Type B pancreatic cell (in vitro differentiated cells): ENCODE measurements around the gene MT1A. TPM values are rescaled to one million over a fixed set of nuclear protein-coding genes. Genes with fewer than 3 reads are reported as not detected.
"Not testable (repeated sequence)": the region's sequence is repeated elsewhere in the genome, so short reads cannot be mapped to it uniquely, and the experiment has no call there.

Experiments used
- DNase-seq: peaks from one replicate; pipeline ENCODE4 v3.0.0; 2021; ENCODE audit warnings: mixed read lengths; ENCODE audit not compliant: unreplicated experiment; ENCODE audit errors: extremely low spot score
- H3K27ac Mint-ChIP-seq: 2 replicates; pipeline ENCODE4 v1.8.0; 2021; ENCODE audit warnings: mild to moderate bottlenecking, mixed read lengths
- H3K27me3 Mint-ChIP-seq: 2 replicates; pipeline ENCODE4 v1.8.0; 2021; ENCODE audit warnings: mixed read lengths
- H3K36me3 Mint-ChIP-seq: 2 replicates; pipeline ENCODE4 v1.8.0; 2021; ENCODE audit warnings: mixed read lengths
- H3K4me1 Mint-ChIP-seq: one replicate; pipeline ENCODE4 v1.8.0; 2021; ENCODE audit warnings: mixed read lengths; ENCODE audit not compliant: unreplicated experiment
- H3K4me3 Mint-ChIP-seq: 2 replicates; pipeline ENCODE4 v1.8.0; 2021; ENCODE audit warnings: mild to moderate bottlenecking, mixed read lengths
- H3K9me3 Mint-ChIP-seq: 2 replicates; pipeline ENCODE4 v1.8.0; 2021; ENCODE audit warnings: mixed read lengths
- total RNA-seq: library from RNA; stranded (reverse); gene quantifications from 2 replicates; pipeline ENCODE4 v1.2.1, GENCODE V29; 2021; ENCODE audit warnings: low replicate concordance
- TF ChIP-seq, protein P1 (sequence below): fragments of 200-600 bp; sonication (generic); conservative IDR thresholded peaks from 2 replicates; pipeline ENCODE4 v1.5.0; 2021; ENCODE audit warnings: antibody characterized with exemption, mild to moderate bottlenecking

Gene MT1A
- total RNA-seq, 1 donor from 2014 or later: not detected

DNA sequence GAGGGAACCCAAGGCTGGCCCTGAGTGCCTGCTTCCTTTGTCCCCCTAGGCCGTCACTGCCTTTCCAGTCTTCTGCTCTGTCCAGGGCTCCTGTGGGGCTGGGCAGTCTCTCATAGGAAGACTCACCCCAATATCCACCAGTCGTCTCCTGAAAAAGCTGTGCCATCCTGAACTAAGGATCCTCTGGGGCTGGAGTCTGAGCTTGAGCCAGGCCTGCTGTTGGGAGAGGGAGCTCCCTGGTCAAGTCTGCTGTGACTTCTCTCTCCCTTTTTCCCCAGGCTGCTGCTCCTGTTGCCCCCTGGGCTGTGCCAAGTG lies 32.1 kb downstream of the MT1A start:
- no peak overlapping the region for H3K27ac Mint-ChIP-seq
- TF ChIP-seq, protein P1, sequence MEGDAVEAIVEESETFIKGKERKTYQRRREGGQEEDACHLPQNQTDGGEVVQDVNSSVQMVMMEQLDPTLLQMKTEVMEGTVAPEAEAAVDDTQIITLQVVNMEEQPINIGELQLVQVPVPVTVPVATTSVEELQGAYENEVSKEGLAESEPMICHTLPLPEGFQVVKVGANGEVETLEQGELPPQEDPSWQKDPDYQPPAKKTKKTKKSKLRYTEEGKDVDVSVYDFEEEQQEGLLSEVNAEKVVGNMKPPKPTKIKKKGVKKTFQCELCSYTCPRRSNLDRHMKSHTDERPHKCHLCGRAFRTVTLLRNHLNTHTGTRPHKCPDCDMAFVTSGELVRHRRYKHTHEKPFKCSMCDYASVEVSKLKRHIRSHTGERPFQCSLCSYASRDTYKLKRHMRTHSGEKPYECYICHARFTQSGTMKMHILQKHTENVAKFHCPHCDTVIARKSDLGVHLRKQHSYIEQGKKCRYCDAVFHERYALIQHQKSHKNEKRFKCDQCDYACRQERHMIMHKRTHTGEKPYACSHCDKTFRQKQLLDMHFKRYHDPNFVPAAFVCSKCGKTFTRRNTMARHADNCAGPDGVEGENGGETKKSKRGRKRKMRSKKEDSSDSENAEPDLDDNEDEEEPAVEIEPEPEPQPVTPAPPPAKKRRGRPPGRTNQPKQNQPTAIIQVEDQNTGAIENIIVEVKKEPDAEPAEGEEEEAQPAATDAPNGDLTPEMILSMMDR: no peak
- no peak for DNase-seq
- no peaks in the 10 kb centered on the region for H3K9me3 Mint-ChIP-seq
- peaks cover 100% of the 10 kb centered on the region for H3K27me3 Mint-ChIP-seq
- H3K4me3 Mint-ChIP-seq: no peak overlapping the region
- H3K36me3 Mint-ChIP-seq: no peaks in the 10 kb centered on the region
- peaks cover 3% of the 10 kb centered on the region for H3K4me1 Mint-ChIP-seq

DNA sequence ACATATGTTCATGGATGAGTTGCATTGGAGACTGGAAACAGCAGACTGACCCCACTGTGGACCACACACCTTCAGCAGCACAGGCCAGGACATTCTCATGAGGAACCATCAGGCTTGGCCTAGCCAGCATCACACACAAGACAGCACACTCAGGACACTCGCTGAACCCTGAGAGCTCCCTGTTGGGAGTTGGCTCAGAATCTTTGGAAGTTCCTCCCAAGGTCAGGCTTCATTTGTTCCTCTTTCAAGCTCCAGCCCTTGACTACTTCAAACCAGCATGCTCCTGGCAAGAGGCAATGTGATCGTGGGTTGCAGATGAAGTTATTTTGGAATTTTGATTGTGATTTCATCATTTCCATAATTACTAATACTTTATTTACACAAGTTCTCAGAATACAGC lies 33.2 kb downstream of the MT1A start:
- not testable (repeated sequence) for DNase-seq, H3K4me3 Mint-ChIP-seq, H3K4me1 Mint-ChIP-seq, H3K36me3 Mint-ChIP-seq, H3K27ac Mint-ChIP-seq, H3K9me3 Mint-ChIP-seq
- H3K27me3 Mint-ChIP-seq: peaks cover 99% of the 10 kb centered on the region

DNA sequence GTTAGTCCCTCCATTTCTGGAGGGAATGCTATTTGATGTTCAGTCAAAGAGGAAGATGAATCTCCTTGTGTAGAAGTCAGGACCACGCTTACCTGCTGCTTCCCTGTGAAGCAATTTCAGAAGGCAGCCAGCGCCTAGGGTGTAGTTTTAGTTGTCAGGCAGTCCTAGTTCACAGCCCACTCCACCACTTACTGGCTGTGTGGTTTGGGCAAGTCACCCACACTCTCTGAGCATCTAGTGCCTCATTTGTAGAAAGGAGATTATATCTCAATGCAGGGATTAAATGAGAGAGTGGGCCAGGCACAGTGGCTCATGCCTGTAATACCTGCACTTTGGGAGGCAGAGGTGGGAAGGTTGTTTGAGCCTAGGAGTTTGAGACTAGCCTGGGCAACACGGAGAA lies 33.7 kb downstream of the MT1A start:
- not testable (repeated sequence) for H3K9me3 Mint-ChIP-seq, H3K4me3 Mint-ChIP-seq, H3K27ac Mint-ChIP-seq, DNase-seq, H3K4me1 Mint-ChIP-seq, H3K36me3 Mint-ChIP-seq
- H3K27me3 Mint-ChIP-seq: peaks cover 99% of the 10 kb centered on the region

DNA sequence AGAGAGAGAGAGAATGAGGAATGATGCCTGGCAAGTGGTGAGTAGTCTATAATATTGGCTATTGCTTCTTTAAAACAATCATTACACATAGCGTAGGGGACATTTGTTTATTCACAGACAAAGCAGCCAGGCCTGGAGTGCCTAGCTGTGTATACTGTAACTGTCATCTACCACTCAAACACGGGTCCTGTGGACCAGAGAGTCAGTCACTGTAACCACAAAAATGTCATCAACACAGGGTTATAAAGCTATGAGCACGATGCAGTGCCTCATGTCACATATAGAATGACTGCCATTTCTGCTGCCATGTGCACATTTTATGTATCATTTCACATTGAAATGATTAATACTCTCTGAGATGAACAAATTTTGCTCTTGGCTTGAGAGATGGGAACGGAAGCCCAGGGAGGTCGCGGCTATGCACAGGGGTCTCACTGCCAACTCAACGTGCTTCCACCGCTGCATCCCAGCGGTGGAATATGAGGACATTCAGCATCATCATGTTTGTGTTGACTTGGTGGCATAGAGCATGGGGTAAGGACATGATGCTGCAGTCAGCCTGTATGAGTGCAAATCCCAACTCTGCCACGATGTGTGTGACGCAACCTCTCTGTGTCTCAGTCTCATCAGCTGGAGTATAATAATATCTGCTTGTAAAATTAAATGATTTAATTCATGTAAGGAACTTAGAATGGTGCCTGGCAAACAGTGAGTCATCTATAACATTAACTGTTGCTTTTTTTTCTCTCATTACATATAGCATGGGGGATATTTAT lies 34.5 kb downstream of the MT1A start:
- Mint-ChIP-seq H3K36me3 (no peaks in the 10 kb centered on the region), H3K4me3 (no peak overlapping the region), H3K4me1 (peaks cover 3% of the 10 kb centered on the region), H3K9me3 (no peaks in the 10 kb centered on the region), H3K27me3 (peaks cover 99% of the 10 kb centered on the region), H3K27ac (no peak overlapping the region)
- DNase-seq: no peak
- TF ChIP-seq, protein P1: no peak

DNA sequence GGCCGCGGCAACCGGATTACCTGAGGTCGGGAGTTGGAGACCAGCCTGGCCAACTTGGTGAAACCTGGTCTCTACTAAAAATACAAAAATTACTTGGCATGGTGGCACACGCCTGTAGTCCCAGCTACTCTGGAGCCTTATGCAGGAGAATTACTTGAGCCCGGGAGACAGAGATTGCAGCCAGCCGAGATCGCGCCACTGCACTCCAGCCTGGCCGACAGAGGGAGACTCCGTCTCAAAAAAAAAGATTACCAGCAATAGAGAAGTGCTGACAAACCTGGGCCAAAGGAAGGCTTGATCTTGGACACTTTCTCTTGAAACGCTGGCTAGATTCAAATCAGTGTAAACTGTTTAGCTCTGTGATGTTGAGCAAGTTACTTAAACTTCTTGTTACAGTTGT lies 35.5 kb downstream of the MT1A start:
- Mint-ChIP-seq H3K4me1 (peaks cover 3% of the 10 kb centered on the region), H3K27me3 (peaks cover 97% of the 10 kb centered on the region), H3K9me3 (no peaks in the 10 kb centered on the region), H3K4me3 (peak overlapping the region; percentile 80), H3K27ac (peak overlapping the region; percentile 25), H3K36me3 (no peaks in the 10 kb centered on the region)
- no peak for DNase-seq
- TF ChIP-seq, protein P1: peak; percentile 73

DNA sequence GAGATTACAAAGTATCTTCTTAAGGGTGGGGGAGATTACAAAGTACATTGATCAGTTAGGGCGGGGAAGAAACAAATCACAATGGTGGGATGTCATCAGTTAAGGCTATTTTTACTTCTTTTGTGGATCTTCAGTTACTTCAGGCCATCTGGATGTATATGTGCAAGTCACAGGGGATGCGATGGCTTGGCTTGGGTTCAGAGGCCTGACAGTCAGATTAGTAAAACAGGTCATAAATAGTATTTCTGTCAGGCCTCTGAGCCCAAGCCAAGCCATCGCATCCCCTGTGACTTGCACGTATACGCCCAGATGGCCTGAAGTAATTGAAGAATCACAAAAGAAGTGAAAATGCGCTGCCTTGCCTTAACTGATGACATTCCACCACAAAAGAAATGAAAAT lies 36.1 kb downstream of the MT1A start:
- not testable (repeated sequence) for H3K36me3 Mint-ChIP-seq, H3K4me1 Mint-ChIP-seq, H3K4me3 Mint-ChIP-seq, DNase-seq, H3K9me3 Mint-ChIP-seq, H3K27ac Mint-ChIP-seq
- H3K27me3 Mint-ChIP-seq: peaks cover 95% of the 10 kb centered on the region

DNA sequence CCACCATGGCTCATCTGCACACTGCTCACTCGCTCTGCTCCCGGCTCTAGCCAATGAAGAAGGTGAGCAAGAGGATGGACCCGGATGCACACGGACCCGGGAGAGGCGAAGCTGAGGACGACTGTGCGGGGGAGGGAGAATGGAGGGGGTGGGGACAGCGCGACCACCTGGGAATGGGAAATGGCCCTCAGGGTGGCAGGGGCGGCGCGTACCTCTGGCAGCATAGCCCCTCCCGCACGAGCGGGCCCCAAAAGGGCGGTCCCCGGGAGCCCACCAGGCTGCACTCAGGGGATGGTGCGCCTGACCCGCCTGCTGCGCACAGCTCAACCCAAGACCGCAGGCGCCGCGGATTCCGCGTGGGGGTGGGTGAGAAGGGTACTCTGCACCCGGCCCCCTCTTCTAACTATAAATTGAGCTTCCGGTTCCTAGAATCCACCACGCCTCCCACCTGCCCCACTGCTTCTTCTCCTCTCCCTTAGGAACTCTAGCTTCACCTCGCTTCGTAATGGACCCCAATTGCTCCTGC lies 37.3 kb downstream of the MT1A start:
- Mint-ChIP-seq H3K4me3 (peak overlapping the region; percentile 76), H3K36me3 (no peaks in the 10 kb centered on the region), H3K9me3 (no peaks in the 10 kb centered on the region), H3K4me1 (peaks cover 3% of the 10 kb centered on the region), H3K27me3 (peaks cover 90% of the 10 kb centered on the region), H3K27ac (no peak overlapping the region)
- no peak for DNase-seq
- TF ChIP-seq, protein P1: no peak
